OCI-LY3 (cell line): ENCODE results near the gene TIRAP.

Source experiments
- EZH2phosphoT487 ChIP-seq: fragments of 200-600 bp; shearing (Covaris generic); IDR thresholded peaks from 2 replicates; pipeline ENCODE4 v1.6.1; 2018; ENCODE audit warnings: antibody characterized with exemption, mixed run types, low read depth
- TF ChIP-seq, protein P1 (sequence below): fragments of 200-600, 300-600 bp; sonication (generic); IDR thresholded peaks from 2 replicates; pipeline ENCODE4 v1.5.1; 2014; ENCODE audit warnings: antibody characterized with exemption, low read length, low read depth

DNA sequence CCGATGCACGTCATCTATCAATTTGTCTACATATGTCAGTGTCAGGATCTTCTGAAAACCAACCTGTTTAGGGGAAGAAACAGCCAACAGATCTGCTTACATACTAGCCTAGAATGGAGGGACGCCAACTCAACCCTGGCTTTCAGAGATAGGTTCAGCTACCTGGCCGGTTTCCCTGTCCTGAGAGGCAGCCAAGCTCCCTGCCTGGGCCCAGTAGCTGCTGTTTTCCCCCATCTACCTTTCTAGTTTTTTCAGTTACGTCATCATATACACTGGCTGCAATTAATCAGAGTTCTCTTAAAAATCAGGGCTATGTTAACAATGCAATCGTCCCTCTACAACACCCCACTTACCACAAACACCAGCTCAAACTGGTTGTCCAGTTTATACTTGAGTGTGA lies 15.2 kb upstream of the TIRAP start:
- TF ChIP-seq, protein P1, sequence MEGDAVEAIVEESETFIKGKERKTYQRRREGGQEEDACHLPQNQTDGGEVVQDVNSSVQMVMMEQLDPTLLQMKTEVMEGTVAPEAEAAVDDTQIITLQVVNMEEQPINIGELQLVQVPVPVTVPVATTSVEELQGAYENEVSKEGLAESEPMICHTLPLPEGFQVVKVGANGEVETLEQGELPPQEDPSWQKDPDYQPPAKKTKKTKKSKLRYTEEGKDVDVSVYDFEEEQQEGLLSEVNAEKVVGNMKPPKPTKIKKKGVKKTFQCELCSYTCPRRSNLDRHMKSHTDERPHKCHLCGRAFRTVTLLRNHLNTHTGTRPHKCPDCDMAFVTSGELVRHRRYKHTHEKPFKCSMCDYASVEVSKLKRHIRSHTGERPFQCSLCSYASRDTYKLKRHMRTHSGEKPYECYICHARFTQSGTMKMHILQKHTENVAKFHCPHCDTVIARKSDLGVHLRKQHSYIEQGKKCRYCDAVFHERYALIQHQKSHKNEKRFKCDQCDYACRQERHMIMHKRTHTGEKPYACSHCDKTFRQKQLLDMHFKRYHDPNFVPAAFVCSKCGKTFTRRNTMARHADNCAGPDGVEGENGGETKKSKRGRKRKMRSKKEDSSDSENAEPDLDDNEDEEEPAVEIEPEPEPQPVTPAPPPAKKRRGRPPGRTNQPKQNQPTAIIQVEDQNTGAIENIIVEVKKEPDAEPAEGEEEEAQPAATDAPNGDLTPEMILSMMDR: no peak
- no peak for TF ChIP-seq EZH2phosphoT487
